Smooth muscle cell (in vitro differentiated cells): ENCODE results near the gene DNM1. TPM values are rescaled to one million over a fixed set of nuclear protein-coding genes. Genes with fewer than 3 reads are reported as not detected.
"Not testable (repeated sequence)": the region's sequence is repeated elsewhere in the genome, so short reads cannot be mapped to it uniquely, and the experiment has no call there.

Experiments
- DNase-seq: peaks from one replicate; lab custom pipeline; 2025; ENCODE audit not compliant: unreplicated experiment; lab: John Stamatoyannopoulos, UW
- H2AFZ ChIP-seq: fragments of 200-600 bp; sonication (generic); 2 replicates; pipeline ENCODE4 v1.6.0; 2016; ENCODE audit warnings: antibody characterized with exemption, low read depth, mild to moderate bottlenecking
- H3F3A ChIP-seq: fragments of 200-600 bp; sonication (generic); 2 replicates; pipeline ENCODE4 v1.6.0; 2017; ENCODE audit warnings: antibody characterized with exemption, low read depth
- H3K27ac ChIP-seq: fragments of 200-600 bp; sonication (generic); 2 replicates; pipeline ENCODE4 v1.5.1; 2016; ENCODE audit warnings: low read depth, mild to moderate bottlenecking
- H3K27me3 ChIP-seq: fragments of 200-600 bp; sonication (generic); 2 replicates; pipeline ENCODE4 v1.6.1; 2016; ENCODE audit warnings: low read depth, mild to moderate bottlenecking
- H3K36me3 ChIP-seq: fragments of 200-600 bp; sonication (generic); 2 replicates; pipeline ENCODE4 v1.5.1; 2016; ENCODE audit warnings: low read depth
- H3K4me1 ChIP-seq: fragments of 200-600 bp; sonication (generic); 2 replicates; pipeline ENCODE4 v1.5.1; 2016; ENCODE audit warnings: low read depth
- H3K4me2 ChIP-seq: fragments of 200-600 bp; sonication (generic); 2 replicates; pipeline ENCODE4 v1.6.0; 2016; ENCODE audit warnings: mild to moderate bottlenecking
- H3K4me3 ChIP-seq: fragments of 200-600 bp; sonication (generic); 2 replicates; pipeline ENCODE4 v1.5.1; 2016; ENCODE audit warnings: mild to moderate bottlenecking
- H3K79me2 ChIP-seq: fragments of 200-600 bp; sonication (generic); 2 replicates; pipeline ENCODE4 v1.6.0; 2016; ENCODE audit warnings: low read depth, mild to moderate bottlenecking
- H3K9ac ChIP-seq: fragments of 200-600 bp; sonication (generic); 2 replicates; pipeline ENCODE4 v1.6.0; 2016; ENCODE audit warnings: low read depth
- H3K9me3 ChIP-seq: fragments of 200-600 bp; sonication (generic); replicated peaks from 2 replicates; pipeline ENCODE4 v1.5.1; 2016; ENCODE audit warnings: low read depth
- H4K20me1 ChIP-seq: fragments of 200-600 bp; sonication (generic); 2 replicates; pipeline ENCODE4 v1.6.0; 2016; ENCODE audit warnings: low read depth
- CTCF ChIP-seq: fragments of 200-600 bp; sonication (generic); IDR thresholded peaks from 2 replicates; pipeline ENCODE4 v1.5.1; 2017; ENCODE audit warnings: borderline replicate concordance, mild to moderate bottlenecking, antibody characterized with exemption; ENCODE audit not compliant: insufficient read depth, poor library complexity, severe bottlenecking
- WGBS: methylation state at CpG from one replicate; pipeline ENCODE4 v1.1.7; 2016; ENCODE audit warnings: low lambda C conversion rate; 5-methylcytosine and 5-hydroxymethylcytosine counted together
- polyA plus RNA-seq: library from polyadenylated mRNA; unstranded; fragments of >200 nt; fragmentation: Nextera tagmentation; extraction: Ambion mirVana; gene quantifications from 2 replicates; pipeline ENCODE4 v1.2.1, GENCODE V29; 2016
- total RNA-seq: library from RNA; depleted of rRNA; stranded (reverse); fragments of >200 nt; gene quantifications from 2 replicates; pipeline ENCODE4 v1.2.3, GENCODE V29; 2014

Gene DNM1
- total and polyA plus RNA-seq, 2 experiments from 2014 or later, result 25.3 to 50.7 TPM

- H3K4me3 ChIP-seq, result no peak overlapping the region
- no peaks in the 10 kb centered on the region for H4K20me1 ChIP-seq
- H3K36me3 ChIP-seq, result no peaks in the 10 kb centered on the region
- no peak for DNase-seq
- WGBS, result 93% methylated on average over 5 of the region's 5 CpGs
- H3K27ac ChIP-seq, result no peak overlapping the region
- H3K79me2 ChIP-seq, result no peaks in the 10 kb centered on the region
- H3K27me3 ChIP-seq, result no peaks in the 10 kb centered on the region
- H3K9me3 ChIP-seq, result no peaks in the 10 kb centered on the region
- H3K9ac ChIP-seq, result no peak overlapping the region
- no peaks in the 10 kb centered on the region for H3K4me1 ChIP-seq
- TF ChIP-seq CTCF, result no peak
- no peaks in the 10 kb centered on the region for H3F3A ChIP-seq
- H3K4me2 ChIP-seq, result no peak overlapping the region
- H2AFZ ChIP-seq, result no peak overlapping the region
These were observed 23.2 kb downstream of the DNM1 start for GRCh38 chr9:128226412-128226801.

GRCh38 chr9:128230897-128231296 lies 27.7 kb downstream of the DNM1 start:
- H3F3A ChIP-seq, H3K4me2 ChIP-seq, H3K4me3 ChIP-seq, H3K9ac ChIP-seq, H3K27me3 ChIP-seq, H2AFZ ChIP-seq, H3K27ac ChIP-seq, H3K79me2 ChIP-seq, H3K9me3 ChIP-seq, H3K4me1 ChIP-seq, H4K20me1 ChIP-seq, DNase-seq, H3K36me3 ChIP-seq: not testable (repeated sequence)
- WGBS, result 96% methylated on average over 7 of the region's 7 CpGs

GRCh38 chr9:128231638-128232527 lies 28.7 kb downstream of the DNM1 start:
- no peak overlapping the region for H2AFZ ChIP-seq
- no peak for TF ChIP-seq CTCF
- no peaks in the 10 kb centered on the region for H3K4me1 ChIP-seq
- DNase-seq, result no peak
- H3K9me3 ChIP-seq, result no peaks in the 10 kb centered on the region
- H3K9ac ChIP-seq, result no peak overlapping the region
- no peaks in the 10 kb centered on the region for H3F3A ChIP-seq
- no peak overlapping the region for H3K27ac ChIP-seq
- no peak overlapping the region for H3K4me2 ChIP-seq
- WGBS, result 87% methylated on average over 16 of the region's 16 CpGs
- no peaks in the 10 kb centered on the region for H3K79me2 ChIP-seq
- no peaks in the 10 kb centered on the region for H4K20me1 ChIP-seq
- H3K27me3 ChIP-seq, result no peaks in the 10 kb centered on the region
- no peak overlapping the region for H3K4me3 ChIP-seq
- no peaks in the 10 kb centered on the region for H3K36me3 ChIP-seq

GRCh38 chr9:128232528-128233428 lies 29.6 kb downstream of the DNM1 start:
- Histone ChIP-seq H3K4me2 (no peak overlapping the region), H3K36me3 (no peaks in the 10 kb centered on the region), H3K9me3 (no peaks in the 10 kb centered on the region), H4K20me1 (no peaks in the 10 kb centered on the region), H2AFZ (no peak overlapping the region), H3F3A (no peaks in the 10 kb centered on the region), H3K27me3 (no peaks in the 10 kb centered on the region), H3K9ac (no peak overlapping the region), H3K27ac (no peak overlapping the region), H3K79me2 (no peaks in the 10 kb centered on the region), H3K4me3 (no peak overlapping the region), H3K4me1 (no peaks in the 10 kb centered on the region)
- 96% methylated on average over 18 of the region's 22 CpGs for WGBS
- DNase-seq, result no peak
- no peak for TF ChIP-seq CTCF
